HG02588 (cell line): ENCODE results near the gene CNNM2.
"Not testable (repeated sequence)": the region's sequence is repeated elsewhere in the genome, so short reads cannot be mapped to it uniquely, and the experiment has no call there.

ENCODE experiments used
- ATAC-seq: cut with Tn5 transposase; IDR thresholded peaks from one replicate; pipeline ENCODE4 v1.9.1; 2021; ENCODE audit warnings: mild to moderate bottlenecking, moderate library complexity; ENCODE audit not compliant: unreplicated experiment

CNNM2 gene

DNA sequence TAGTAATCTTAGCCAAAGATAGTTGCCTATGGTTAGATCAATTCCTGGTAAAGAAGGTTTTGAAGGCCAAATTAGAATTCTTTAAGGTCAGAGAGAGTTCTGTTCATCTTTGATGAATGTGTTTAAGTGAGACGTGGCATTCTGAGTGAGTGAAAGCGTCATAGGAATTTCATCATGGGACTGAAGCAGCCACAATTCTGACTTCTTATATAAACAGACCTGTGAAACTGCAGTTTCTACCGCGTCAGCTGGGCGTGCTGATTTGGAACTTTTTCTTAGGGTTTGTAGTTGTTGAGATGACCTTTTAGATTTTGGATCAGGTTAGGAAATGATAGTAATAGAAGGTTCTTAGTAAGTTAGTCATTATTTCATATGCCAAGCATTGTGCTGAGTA is 103.8 kb downstream of the CNNM2 start:
- ATAC-seq, result no peak

- no peak for ATAC-seq
Measured at GRCh38 chr10:103025696-103026095, 107.6 kb downstream of the CNNM2 start.

- ATAC-seq, result no peak
Measured at GRCh38 chr10:103038570-103038969, 120.5 kb downstream of the CNNM2 start.

- ATAC-seq, result no peak
Measured at GRCh38 chr10:103040418-103040817, 122.3 kb downstream of the CNNM2 start.

- no peak for ATAC-seq
Measured at GRCh38 chr10:103041391-103041790, 123.3 kb downstream of the CNNM2 start.

- no peak for ATAC-seq
Measured at GRCh38 chr10:103042129-103042528, 124.0 kb downstream of the CNNM2 start.

GRCh38 chr10:103042908-103043307 is 124.8 kb downstream of the CNNM2 start:
- no peak for ATAC-seq

DNA sequence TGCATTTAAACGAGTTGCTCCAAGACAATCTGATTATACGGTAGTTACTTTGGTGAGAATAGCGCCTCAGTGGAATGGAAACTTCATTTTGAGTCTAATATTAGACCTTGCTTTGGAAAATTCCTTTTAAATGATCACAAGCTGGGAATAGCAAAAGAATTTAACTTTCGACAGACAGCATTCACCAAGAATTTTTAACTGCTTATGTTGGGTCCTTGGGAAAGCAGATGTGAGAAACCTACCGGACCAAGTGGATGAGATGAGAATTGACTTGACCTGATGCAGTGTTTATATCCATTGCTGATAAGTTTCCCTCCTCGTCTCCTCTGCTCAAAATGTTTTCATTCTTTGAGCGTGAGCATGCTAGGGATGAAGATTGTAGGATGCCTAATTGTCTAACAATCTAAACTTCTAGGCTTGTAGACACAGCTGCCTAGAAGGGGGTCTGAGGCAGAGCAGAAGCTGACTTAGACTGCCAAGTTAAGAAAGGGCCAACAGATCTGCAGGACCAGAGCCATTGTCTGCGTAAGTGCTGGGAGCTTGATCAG is 126.9 kb downstream of the CNNM2 start:
- no peak for ATAC-seq

DNA sequence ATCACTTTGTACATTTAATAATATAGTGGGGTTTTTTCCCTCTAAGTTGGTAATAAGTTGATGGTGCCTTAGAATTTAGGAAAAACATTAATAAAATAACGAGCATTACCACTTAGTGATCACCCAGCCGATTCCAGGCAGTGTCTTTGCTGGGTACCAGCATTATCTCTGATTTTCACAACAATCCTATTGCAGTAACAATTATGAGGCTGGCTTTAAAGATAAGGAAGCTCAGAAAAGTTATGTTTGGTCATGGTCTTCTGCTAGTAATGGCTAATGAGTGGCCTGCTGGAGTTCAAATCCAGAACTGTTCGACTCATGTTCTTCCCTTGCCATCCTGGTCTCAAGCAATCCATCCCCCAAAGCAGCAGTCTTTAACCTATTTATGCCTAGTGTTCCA is 127.9 kb downstream of the CNNM2 start:
- no peak for ATAC-seq

DNA sequence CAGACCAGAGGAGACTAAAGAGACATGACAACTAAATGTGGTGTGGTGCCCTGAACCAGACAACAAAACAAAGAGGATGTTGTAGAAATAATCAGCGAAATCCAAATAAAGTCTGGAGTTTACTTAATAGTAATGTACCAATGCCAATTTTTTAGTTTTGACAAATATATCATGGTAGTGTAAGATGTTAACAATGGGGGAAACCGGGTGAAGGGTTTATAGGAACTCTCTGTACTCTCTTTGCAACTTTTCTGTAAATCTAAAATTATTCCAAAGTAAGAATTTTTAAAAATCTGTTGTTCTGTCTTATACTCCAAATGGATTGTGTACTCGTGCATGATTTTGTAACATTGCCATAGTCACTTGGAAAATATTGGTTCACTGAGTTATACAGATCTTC is 129.3 kb downstream of the CNNM2 start:
- no peak for ATAC-seq

- ATAC-seq, result no peak
Measured at GRCh38 chr10:103049237-103049636, 131.1 kb downstream of the CNNM2 start.

GRCh38 chr10:103053659-103054581 is 135.8 kb downstream of the CNNM2 start:
- ATAC-seq, result peak; percentile 58

- no peak for ATAC-seq
Measured at GRCh38 chr10:103054621-103055020, 136.5 kb downstream of the CNNM2 start.

- no peak for ATAC-seq
Measured at GRCh38 chr10:103055105-103055504, 137.0 kb downstream of the CNNM2 start.

GRCh38 chr10:103058034-103058433 is 139.9 kb downstream of the CNNM2 start:
- no peak for ATAC-seq

DNA sequence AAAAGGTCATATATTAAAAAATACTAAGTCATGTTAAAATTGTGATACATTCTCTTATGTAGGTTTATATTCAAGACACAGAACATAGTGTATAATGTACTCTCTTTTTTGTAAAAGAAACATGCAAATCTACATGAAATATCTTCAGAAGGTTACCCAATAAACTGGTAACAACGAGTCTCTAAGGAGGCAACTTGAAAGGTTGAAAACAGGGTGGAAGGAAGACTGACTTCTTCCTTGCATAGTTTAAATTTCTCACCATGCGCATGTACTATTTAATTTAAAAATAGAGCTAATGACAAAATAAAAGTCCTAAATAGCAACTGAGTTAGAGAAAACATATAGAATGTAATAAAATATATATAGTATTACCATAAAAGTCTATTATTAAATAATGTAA is 142.5 kb downstream of the CNNM2 start:
- ATAC-seq, result no peak

- ATAC-seq, result no peak
Measured at GRCh38 chr10:103062854-103063590, 144.9 kb downstream of the CNNM2 start.

GRCh38 chr10:103064956-103065355 is 146.9 kb downstream of the CNNM2 start:
- no peak for ATAC-seq

DNA sequence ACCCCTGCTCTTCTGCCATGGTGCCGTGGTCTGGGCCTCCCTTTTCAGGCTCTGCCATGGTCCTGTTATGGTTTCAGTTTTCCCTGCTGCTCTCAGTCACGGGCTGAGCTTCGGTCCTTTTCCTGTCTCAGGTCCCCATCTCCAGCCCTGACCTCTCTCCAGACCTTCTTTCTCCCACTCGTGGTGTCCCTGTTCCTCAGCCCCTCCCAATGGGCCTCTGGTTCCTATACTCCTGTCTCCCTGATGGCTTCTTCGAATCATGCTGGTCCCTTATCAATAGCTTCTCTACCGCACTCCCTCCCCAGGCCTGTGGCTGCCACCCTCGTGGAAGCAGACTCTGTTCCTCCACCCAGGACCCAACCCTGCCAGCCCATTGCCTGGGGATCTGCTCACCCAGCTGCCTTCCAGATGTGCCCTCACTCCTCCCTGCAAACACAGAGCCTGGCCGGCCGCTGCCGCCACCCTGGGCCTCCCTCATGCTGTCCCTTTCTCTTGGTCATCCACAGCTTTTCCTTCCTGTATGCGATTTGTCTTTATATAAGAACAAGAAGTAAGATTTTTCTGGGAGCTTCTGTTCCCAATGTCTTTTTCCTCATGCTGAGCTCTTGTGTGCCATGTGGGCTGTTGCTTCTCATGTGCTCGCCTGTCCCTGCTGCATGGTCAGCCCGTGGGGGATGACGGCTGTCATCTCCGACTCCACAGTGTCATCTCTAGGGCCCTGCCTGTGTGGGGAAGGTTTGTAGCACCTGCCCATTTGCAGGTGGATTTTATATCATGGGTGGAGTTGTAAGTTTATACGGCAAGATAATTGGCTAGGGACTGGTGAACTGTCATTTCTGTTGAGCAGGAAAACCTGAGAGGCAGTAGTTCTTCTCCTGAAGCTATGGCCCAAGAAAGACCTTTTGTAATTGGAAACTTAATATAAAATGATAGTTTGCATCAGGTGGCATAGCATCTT is 148.3 kb downstream of the CNNM2 start:
- no peak for ATAC-seq

- ATAC-seq, result not testable (repeated sequence)
Measured at GRCh38 chr10:103067099-103067477, 149.0 kb downstream of the CNNM2 start.

DNA sequence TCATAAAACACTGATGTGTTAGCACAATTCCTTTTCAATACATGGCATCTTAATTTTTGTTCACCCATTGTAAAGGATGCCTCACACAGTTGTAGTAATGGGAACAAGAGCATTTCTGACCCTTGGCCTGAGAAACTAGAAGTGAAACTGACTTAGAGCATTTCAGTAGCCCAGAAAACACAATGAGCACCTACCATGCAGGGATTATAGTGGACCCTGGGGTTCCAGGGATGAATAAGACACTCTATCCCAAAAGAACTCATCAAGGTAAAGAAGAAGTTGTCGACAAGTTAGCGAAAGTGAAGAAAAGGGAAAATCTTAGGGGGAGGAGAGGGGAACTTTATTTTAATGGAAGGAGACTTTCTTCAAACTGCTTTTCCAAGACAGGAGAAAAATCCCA is 149.4 kb downstream of the CNNM2 start:
- no peak for ATAC-seq
